ENCODE measurements around the gene PCDHA7. TPM values are rescaled to one million over a fixed set of nuclear protein-coding genes. Genes with fewer than 3 reads are reported as not detected.

The PCDHA7 gene
- total RNA-seq, 1 experiment from 2014 or later: not detected

DNA sequence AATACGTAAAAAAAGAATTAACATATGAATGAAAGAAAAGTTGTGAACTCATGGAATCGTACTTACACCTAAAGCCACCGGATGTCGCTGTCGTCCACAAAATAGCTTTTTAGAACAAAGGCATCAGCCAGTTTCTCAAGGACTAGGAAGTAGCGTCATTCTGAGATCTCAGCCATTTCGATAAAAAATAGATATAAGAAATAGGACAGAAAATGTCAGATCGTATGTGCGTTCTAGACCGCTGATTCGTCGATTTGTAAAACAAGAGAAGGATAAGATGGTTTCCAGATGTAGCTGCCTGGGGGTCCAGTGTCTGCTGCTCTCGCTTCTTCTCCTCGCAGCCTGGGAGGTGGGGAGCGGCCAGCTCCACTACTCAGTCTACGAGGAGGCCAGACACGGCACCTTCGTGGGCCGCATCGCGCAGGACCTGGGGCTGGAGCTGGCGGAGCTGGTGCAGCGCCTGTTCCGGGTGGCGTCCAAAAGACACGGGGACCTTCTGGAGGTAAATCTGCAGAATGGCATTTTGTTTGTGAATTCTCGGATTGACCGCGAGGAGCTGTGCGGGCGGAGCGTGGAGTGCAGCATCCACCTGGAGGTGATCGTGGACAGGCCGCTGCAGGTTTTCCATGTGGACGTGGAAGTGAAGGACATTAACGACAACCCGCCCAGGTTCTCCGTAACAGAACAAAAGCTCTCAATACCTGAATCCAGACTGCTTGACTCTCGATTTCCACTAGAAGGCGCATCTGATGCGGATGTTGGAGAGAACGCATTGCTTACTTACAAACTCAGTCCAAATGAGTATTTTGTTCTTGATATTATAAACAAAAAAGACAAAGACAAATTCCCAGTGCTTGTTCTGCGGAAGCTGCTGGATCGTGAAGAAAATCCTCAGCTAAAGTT lies 22.0 kb downstream of the PCDHA7 start, which contains the start of gene PCDHA10:
Gene PCDHA10 (plus strand): TSS at position 126 of the 903 bp plus-strand sequence. CDS start 152 bp downstream, at position 278.
- BruUV-seq (replicated peaks): no TSS peak
- Histone ChIP-seq H3K27me3 (ENCODE audit: insufficient read depth, low read depth) (no peaks in the 10 kb centered on the region), H3K4me3 (no peak within 1 kb of the TSS), H3K9me2 (ENCODE audit: insufficient read depth) (no peaks in the 10 kb centered on the region), H3K27ac (no peak within 1 kb of the TSS), H4K20me1 (ENCODE audit: insufficient read depth) (no peaks in the 10 kb centered on the region), H3K4me2 (no peak within 1 kb of the TSS), H3F3A (ENCODE audit: insufficient read depth, low read depth) (no peaks in the 10 kb centered on the region), H2AFZ (no peak within 1 kb of the TSS), H3K9me3 (ENCODE audit: insufficient read depth, low read depth) (peaks cover 4% of the 10 kb centered on the region; the same call in 1 of the 2 replicates), H3K36me3 (ENCODE audit: low read depth) (no peaks in the 10 kb centered on the region), H3K4me1 (replicated peaks; ENCODE audit: insufficient read depth) (no peaks in the 10 kb centered on the region), H3K79me2 (ENCODE audit: low read depth) (no peaks in the 10 kb centered on the region)
- TF ChIP-seq EZH2 (IDR thresholded peaks at IDR 0.05; ENCODE audit: low read depth) (no peak), CTCF (conservative IDR thresholded peaks at IDR 0.05) (peak; percentile 25; the same call in 1 of the 2 replicates)
- intact Hi-C loops (cut with micrococcal nuclease; ENCODE audit: unreplicated experiment): no loop called here
- ChIA-PET POLR2A (ENCODE audit: unreplicated experiment) (no interaction called here), CTCF (no interaction called here)
- no peak for DNase-seq

DNA sequence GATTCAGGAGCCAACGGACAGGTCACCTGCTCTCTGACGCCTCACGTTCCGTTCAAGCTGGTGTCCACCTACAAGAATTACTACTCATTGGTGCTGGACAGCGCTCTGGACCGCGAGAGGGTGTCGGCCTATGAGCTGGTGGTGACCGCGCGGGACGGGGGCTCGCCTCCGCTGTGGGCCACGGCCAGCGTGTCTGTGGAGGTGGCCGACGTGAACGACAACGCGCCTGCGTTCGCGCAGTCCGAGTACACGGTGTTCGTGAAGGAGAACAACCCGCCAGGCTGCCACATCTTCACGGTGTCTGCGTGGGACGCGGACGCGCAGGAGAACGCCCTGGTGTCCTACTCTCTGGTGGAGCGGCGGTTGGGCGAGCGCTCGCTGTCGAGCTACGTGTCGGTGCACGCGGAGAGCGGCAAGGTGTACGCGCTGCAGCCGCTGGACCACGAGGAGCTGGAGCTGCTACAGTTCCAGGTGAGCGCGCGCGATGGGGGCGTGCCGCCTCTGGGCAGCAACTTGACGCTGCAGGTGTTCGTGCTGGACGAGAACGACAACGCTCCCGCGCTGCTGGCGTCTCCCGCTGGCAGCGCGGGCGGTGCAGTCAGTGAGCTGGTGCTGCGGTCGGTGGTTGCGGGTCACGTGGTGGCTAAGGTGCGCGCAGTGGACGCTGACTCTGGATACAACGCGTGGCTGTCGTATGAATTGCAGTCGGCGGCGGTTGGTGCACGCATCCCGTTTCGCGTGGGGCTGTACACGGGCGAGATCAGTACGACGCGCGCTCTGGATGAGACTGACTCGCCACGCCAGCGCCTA lies 23.3 kb downstream of the PCDHA7 start:
- Histone ChIP-seq H3K79me2 (ENCODE audit: low read depth) (no peaks in the 10 kb centered on the region), H3F3A (ENCODE audit: insufficient read depth, low read depth) (no peaks in the 10 kb centered on the region), H3K36me3 (ENCODE audit: low read depth) (no peaks in the 10 kb centered on the region), H3K27me3 (ENCODE audit: insufficient read depth, low read depth) (no peaks in the 10 kb centered on the region), H3K27ac (no peak overlapping the region), H3K9me2 (ENCODE audit: insufficient read depth) (no peaks in the 10 kb centered on the region), H2AFZ (no peak overlapping the region), H3K9me3 (ENCODE audit: insufficient read depth, low read depth) (peaks cover 4% of the 10 kb centered on the region; the same call in 1 of the 2 replicates), H3K4me3 (no peak overlapping the region), H4K20me1 (ENCODE audit: insufficient read depth) (no peaks in the 10 kb centered on the region), H3K4me1 (replicated peaks; ENCODE audit: insufficient read depth) (no peaks in the 10 kb centered on the region), H3K4me2 (no peak overlapping the region)
- no peak for DNase-seq
- POLR2A ChIA-PET (ENCODE audit: unreplicated experiment): no interaction called here
- BruUV-seq (replicated peaks): no TSS peak
- CTCF ChIA-PET: no interaction called here
- intact Hi-C loops (cut with micrococcal nuclease; ENCODE audit: unreplicated experiment): no loop called here
- TF ChIP-seq CTCF (conservative IDR thresholded peaks at IDR 0.05) (no peak), EZH2 (IDR thresholded peaks at IDR 0.05; ENCODE audit: low read depth) (no peak)

GRCh38 chr5:140857987-140858240 lies 23.8 kb downstream of the PCDHA7 start:
- CTCF ChIA-PET: no interaction called here
- DNase-seq: no peak
- no peaks in the 10 kb centered on the region for H3K36me3 ChIP-seq (ENCODE audit: low read depth)
- H3K4me2 ChIP-seq: no peak overlapping the region
- TF ChIP-seq EZH2 (IDR thresholded peaks at IDR 0.05; ENCODE audit: low read depth): no peak
- no peak for TF ChIP-seq CTCF (conservative IDR thresholded peaks at IDR 0.05)
- no peaks in the 10 kb centered on the region for H3K79me2 ChIP-seq (ENCODE audit: low read depth)
- no peaks in the 10 kb centered on the region for H4K20me1 ChIP-seq (ENCODE audit: insufficient read depth)
- intact Hi-C loops (cut with micrococcal nuclease; ENCODE audit: unreplicated experiment): no loop called here
- peaks cover 4% of the 10 kb centered on the region; the same call in 1 of the 2 replicates for H3K9me3 ChIP-seq (ENCODE audit: insufficient read depth, low read depth)
- no TSS peak for BruUV-seq (replicated peaks)
- H3K9me2 ChIP-seq (ENCODE audit: insufficient read depth): no peaks in the 10 kb centered on the region
- no peaks in the 10 kb centered on the region for H3K27me3 ChIP-seq (ENCODE audit: insufficient read depth, low read depth)
- POLR2A ChIA-PET (ENCODE audit: unreplicated experiment): no interaction called here
- no peak overlapping the region for H3K27ac ChIP-seq
- H3F3A ChIP-seq (ENCODE audit: insufficient read depth, low read depth): no peaks in the 10 kb centered on the region
- no peaks in the 10 kb centered on the region for H3K4me1 ChIP-seq (replicated peaks; ENCODE audit: insufficient read depth)
- no peak overlapping the region for H2AFZ ChIP-seq
- no peak overlapping the region for H3K4me3 ChIP-seq

All from PC-9 (cell line).